ENCODE data around the gene TCF7L2.
A peak's percentile ranks its signal among the peaks of the same experiment; 100 is the strongest.

TCF7L2 gene

GRCh38 chr10:113126229-113127201 is 176.5 kb downstream of the TCF7L2 start:
- peak; percentile 72 for DNase-seq

DNA sequence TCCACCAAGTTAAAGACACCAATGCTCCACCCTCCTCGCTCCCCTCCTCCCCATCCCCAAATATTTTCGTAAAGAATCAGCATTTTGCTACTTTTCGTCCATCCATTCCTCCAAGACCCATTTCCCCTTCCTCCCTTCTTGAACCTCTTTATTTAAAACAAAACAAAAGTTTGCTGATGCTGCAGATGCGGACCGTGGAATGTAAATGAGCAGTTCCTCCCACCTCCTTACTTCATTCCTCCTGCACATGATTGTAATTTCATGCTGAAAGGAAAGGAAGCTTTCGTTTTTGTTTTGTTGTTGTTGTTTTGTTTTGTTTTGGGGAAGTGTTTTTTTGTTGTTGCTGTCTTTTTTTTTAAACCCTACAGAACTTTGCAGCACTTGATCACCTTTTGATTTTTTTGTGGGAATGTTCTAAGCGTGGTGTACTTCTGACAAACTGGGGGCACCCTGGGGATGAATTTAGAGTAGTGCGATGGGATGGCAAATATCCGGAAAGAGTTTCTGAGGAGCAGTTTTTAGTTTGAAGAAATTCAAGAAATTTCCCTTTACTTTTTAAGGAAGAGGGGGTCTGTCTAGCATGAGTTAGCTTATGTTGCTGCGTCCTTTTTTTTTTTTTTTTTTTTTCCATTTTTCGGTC is 177.3 kb downstream of the TCF7L2 start:
- DNase-seq: peak; percentile 44

- no peak for DNase-seq
Measured at GRCh38 chr10:113127901-113128283, 177.8 kb downstream of the TCF7L2 start.

DNA sequence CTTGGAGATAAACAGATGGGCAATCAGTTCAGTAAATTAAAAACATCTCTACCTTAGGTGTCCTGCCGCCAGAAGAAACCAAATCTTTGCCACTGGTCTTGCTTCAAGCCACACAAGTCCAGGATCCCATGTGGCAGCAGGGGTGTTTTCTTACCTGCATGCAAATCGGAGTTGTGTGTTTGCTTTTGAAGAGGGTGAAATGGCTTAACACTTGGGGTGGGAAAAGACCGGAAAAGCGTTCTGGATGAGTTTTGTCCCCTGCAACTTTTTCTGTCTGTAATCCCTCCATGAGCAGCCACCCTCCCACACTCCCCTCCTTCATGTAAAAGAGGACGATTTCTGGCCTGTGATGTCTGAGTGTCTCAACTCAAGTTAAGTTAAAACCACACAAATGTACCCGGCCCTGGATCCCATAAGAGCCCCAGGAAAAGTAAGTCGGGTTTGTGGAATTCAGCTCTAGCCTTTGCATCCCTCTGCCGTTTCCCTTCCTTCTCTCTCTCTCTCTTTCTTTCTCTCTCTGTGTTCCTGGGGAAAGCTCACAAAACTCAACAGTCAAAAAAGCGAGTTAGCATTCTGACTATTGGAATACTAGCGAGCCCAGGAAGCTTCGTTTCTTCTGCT is 178.5 kb downstream of the TCF7L2 start:
- DNase-seq: no peak

GRCh38 chr10:113129117-113129516 is 179.1 kb downstream of the TCF7L2 start:
- DNase-seq: no peak

- DNase-seq: no peak
Measured at GRCh38 chr10:113130014-113130641, 180.1 kb downstream of the TCF7L2 start.

DNA sequence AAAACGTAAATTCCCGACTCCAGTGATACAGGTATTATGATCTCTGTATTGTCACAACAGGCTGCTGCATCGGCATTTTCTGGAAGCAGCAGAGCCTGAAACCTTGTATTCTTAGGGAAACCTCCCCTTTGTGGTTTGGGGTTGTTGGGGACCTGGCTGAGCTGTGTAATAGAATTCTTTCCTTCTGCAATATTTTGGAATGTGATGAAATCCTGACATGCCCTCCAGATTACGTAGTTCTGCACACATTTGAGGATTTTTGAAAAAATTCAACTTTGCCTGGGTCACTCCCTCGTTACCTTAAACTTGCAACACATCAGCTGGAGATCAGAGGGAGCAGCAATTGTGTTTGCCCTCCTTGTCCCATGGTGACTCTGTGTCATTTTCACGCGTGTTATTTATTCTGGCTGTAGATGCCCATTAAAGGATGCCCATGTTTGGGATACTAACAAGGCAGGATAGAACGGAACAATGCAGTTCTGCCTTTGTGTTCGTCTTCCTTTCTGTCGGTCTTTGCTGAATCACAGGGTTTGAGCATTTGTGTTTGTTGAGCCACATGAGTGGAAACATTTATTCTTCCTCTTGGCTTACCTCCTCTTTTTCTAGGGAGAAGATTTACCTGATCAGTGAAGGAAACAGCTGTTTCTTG is 181.7 kb downstream of the TCF7L2 start:
- no peak for DNase-seq

DNA sequence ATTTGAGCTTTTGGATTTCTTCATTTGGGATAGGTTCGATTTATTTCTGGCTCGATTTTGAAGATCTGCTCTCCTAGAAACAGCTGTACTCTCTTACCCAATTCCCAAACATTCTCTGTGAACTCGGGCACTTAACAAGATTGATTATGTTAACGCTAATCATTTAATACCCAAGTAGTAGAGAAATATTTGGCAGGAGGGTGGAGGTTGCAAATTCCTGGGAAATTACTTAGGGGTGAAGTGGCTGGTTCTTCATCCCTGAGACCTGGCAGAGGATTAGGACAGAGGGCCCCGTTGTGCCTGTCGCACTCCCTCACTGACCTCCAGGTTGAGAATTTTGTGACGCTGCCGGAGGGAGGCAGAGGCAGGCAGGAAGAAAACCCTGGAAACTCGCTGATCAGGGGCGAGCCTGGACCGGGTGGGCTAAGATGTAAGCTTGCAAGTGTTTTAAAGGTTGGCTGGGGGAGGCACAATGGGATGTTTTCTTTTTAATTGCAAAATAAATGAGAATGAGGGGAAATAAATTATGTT is 182.6 kb downstream of the TCF7L2 start:
- peak; percentile 45 for DNase-seq

DNA sequence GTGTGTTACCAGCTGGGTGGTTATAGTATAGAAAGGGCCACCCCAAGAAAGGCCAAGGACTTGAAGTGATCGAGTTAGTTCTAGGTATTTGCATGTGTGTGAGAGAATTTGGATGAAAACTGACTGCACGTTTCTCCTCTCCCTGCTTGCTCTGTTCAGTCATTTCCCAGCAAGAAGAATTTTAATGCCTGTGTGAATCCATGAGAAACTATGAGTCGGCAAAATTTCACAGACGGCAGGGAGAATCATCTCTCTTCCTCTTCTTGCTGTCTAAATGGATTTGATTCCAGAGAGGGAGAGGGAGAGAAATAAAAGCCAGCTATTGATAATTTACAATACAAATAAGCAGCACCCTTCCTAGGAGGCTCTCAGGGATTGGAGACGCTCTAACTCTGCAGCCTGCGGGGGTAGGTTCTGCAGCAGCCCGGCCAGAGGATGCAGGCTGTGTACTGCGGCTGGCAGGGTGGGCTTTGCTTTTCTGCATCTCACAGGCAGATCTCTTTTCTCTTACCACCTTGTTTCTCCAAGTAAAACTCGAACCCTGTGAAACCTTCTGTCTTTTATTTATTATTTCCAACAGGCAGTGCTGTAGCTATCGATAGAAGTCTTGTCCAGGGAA is 183.6 kb downstream of the TCF7L2 start:
- DNase-seq: no peak

DNA sequence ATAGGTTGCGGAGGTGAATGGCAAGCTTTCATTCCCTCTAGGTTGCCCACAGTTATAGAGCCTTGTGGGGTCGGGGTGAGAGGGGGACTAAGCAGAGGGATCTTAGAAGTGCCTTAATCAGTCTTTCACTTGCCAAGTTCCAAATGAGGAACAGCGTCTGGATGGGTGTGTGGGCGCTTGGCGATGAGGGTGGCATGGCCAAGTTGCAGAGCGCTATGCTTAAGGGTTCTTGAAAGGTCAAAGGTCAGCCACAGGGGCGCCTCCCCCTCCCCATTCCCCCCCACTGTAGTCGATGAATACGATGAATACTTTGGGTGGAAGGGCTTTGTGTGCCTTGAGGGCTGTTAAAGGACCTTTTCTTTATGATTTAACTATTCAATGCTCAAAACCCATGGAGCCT is 185.0 kb downstream of the TCF7L2 start:
- no peak for DNase-seq

DNA sequence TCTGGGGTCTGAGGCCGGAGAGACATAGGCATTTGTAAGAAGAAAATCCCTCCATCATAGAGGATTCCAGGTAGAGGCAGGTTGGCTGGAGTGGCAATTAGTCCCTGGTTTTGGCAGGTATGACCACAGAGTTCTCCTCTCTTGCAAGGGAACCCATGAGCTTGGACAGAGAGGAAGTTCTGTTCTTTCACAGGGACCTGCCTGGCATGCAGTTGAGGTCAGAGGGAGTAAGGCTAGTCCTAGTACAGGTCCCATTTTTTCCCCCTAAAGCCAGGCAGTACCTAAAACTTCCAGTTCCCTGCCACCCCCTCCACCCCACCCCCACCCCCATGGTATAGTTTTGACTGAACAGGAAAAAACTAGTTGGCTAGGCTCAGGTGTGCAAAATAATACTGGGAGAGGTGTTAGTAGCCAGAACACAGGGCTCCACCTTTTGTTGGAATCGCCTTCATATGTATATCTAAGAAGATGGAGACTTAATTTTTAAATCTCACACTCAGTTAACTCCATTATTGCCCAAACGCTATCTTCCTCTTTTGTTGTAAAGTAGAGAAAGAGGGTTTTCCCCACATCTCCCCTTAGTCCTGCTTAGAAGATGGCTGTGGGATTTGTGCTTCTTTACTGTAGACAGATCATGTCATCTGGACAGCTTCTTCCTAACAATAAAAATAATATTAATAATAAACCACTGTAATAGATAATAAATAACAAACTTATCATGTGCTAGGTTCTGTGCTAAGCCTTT is 188.1 kb downstream of the TCF7L2 start:
- DNase-seq: no peak

GRCh38 chr10:113138937-113139585 is 189.0 kb downstream of the TCF7L2 start:
- no peak for DNase-seq

GRCh38 chr10:113139699-113140098 is 189.7 kb downstream of the TCF7L2 start:
- DNase-seq: no peak

GRCh38 chr10:113140143-113141011 is 190.3 kb downstream of the TCF7L2 start:
- no peak for DNase-seq

DNA sequence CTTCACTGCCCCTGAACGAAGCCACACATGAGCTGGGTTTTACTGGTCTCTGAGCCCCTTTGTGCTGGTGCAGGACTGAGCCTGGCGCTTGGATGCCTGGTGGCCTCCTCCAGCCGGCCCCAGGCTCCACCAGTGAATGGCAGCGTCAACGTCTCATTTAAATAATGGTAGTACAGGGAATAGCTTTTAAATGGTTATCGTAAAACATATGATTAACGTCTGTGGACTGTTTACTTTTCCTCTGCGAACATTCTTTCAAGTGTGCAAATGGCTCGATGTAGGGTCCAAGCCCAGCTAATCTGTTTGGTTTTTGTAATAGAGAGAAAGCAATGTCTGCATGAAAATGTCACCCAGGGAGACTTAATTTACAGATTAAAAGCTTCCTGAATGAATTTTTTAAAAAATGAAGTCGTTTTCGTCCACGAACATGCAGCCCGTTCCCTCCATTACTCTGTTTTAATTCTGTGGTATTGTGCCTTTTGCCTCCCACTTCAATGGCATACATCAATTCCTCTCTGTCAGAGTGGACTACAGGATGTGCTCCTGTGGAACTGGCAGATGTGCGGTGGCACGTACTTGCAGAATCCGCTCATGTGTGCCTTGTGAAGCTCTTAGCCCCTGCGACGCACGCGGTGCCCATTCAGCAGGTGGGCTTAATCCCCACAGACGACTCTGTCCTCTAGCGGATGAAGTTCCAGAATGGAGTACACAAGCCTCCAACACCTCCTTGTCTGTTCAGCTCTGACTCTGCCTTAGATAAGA is 192.7 kb downstream of the TCF7L2 start:
- no peak for DNase-seq

GRCh38 chr10:113144576-113144975 is 194.5 kb downstream of the TCF7L2 start:
- no peak for DNase-seq

- DNase-seq: no peak
Measured at GRCh38 chr10:113148071-113148825, 198.2 kb downstream of the TCF7L2 start.

DNA sequence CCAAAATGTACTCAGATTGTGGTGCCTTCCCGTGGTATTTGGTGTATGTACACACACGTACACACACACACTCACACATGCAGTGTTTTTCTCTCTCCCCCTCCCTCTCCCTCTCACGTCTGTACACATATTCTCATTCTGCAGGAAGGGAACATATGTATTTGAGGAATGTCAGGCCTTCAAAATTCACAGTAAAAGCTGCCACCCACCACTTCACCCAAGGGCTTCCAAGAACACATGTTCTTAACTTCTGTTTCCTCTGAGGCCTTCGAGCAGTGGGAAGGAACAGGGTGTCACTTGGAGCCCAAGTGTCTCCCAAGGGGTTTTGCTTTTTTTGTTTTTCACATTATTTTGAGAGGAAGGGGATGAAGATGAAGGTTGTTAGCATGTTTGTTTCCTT is 198.9 kb downstream of the TCF7L2 start:
- no peak for DNase-seq
